HL-60 (cell line): Measurements from ENCODE around the gene HOOK2.

Source experiments
- GABPA ChIP-seq: IDR thresholded peaks from 2 replicates; pipeline ENCODE4 v1.6.1; 2012; ENCODE audit warnings: low read depth
- POLR2AphosphoS5 ChIP-seq: IDR thresholded peaks from 2 replicates; pipeline ENCODE4 v1.6.1; 2012; ENCODE audit warnings: low read depth
- SPI1 ChIP-seq: IDR thresholded peaks from 2 replicates; pipeline ENCODE4 v1.6.1; 2012; ENCODE audit warnings: low read depth, mild to moderate bottlenecking, borderline replicate concordance
- TF ChIP-seq, protein P1 (sequence below): IDR thresholded peaks from one replicate; pipeline ENCODE4 v1.5.1; 2011; ENCODE audit warnings: low read length, control low read depth, inconsistent platforms; ENCODE audit not compliant: insufficient read depth
- TF ChIP-seq, protein P2 (sequence below): IDR thresholded peaks from 2 replicates; pipeline ENCODE4 v1.6.1; 2012; ENCODE audit warnings: low read depth; ENCODE audit not compliant: insufficient replicate concordance

DNA sequence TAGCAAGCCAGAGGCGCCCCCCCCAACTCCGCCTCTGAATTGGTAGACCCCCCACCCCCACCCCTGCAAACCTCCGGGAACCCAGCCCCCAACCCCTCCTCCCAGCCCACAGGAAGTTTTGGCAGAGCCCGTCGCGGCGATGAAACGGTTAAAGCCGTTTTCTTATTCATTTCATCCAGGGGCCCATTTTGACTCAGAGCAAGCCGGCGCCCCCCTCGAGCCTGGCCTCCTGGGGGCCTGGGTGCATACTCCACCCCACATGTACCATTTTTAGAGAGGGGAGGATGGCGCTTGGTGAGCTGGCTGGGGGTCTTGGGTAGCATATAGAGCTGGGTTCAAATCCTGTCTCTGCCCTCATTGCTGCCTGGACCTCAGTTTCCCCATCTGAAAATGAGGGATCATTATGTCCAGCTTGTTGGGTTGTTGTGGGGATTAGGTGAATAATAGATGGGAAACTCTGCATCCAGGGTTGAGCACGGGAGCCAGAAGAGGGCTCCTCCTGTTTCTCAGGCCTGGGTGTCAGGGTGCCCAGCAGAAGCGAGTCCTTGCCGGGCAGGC is 8.0 kb upstream of the HOOK2 start:
- TF ChIP-seq, protein P1, sequence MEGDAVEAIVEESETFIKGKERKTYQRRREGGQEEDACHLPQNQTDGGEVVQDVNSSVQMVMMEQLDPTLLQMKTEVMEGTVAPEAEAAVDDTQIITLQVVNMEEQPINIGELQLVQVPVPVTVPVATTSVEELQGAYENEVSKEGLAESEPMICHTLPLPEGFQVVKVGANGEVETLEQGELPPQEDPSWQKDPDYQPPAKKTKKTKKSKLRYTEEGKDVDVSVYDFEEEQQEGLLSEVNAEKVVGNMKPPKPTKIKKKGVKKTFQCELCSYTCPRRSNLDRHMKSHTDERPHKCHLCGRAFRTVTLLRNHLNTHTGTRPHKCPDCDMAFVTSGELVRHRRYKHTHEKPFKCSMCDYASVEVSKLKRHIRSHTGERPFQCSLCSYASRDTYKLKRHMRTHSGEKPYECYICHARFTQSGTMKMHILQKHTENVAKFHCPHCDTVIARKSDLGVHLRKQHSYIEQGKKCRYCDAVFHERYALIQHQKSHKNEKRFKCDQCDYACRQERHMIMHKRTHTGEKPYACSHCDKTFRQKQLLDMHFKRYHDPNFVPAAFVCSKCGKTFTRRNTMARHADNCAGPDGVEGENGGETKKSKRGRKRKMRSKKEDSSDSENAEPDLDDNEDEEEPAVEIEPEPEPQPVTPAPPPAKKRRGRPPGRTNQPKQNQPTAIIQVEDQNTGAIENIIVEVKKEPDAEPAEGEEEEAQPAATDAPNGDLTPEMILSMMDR: no peak
- TF ChIP-seq POLR2AphosphoS5 (no peak), GABPA (no peak), SPI1 (no peak)
- TF ChIP-seq, protein P2, sequence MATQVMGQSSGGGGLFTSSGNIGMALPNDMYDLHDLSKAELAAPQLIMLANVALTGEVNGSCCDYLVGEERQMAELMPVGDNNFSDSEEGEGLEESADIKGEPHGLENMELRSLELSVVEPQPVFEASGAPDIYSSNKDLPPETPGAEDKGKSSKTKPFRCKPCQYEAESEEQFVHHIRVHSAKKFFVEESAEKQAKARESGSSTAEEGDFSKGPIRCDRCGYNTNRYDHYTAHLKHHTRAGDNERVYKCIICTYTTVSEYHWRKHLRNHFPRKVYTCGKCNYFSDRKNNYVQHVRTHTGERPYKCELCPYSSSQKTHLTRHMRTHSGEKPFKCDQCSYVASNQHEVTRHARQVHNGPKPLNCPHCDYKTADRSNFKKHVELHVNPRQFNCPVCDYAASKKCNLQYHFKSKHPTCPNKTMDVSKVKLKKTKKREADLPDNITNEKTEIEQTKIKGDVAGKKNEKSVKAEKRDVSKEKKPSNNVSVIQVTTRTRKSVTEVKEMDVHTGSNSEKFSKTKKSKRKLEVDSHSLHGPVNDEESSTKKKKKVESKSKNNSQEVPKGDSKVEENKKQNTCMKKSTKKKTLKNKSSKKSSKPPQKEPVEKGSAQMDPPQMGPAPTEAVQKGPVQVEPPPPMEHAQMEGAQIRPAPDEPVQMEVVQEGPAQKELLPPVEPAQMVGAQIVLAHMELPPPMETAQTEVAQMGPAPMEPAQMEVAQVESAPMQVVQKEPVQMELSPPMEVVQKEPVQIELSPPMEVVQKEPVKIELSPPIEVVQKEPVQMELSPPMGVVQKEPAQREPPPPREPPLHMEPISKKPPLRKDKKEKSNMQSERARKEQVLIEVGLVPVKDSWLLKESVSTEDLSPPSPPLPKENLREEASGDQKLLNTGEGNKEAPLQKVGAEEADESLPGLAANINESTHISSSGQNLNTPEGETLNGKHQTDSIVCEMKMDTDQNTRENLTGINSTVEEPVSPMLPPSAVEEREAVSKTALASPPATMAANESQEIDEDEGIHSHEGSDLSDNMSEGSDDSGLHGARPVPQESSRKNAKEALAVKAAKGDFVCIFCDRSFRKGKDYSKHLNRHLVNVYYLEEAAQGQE: no peak
